ENCODE results near the gene SUSD3. TPM values are rescaled to one million over a fixed set of nuclear protein-coding genes. Genes with fewer than 3 reads are reported as not detected.

SUSD3 gene
- total and polyA plus RNA-seq, 10 of the 15 experiments (the other 5 are each of a cell fraction or from before 2014, with no cell fraction given) = 2.5 to 92.0 (median 31.1) TPM

- intact Hi-C loops (cut with micrococcal nuclease; ENCODE audit: unreplicated experiment) = no loop called here
- H3K27me3 ChIP-seq (replicated peaks in 1 of 2; ENCODE audit: control insufficient read depth in 2 of 2, insufficient read depth in 2 of 2, low read length in 1 of 2) = no peaks in the 10 kb centered on the region
- H3K9me3 ChIP-seq (replicated peaks; ENCODE audit: control insufficient read depth, insufficient read depth, low read length) = no peaks in the 10 kb centered on the region
- POLR2A ChIA-PET = no interaction called here
- H4K20me1 ChIP-seq (ENCODE audit: control insufficient read depth, insufficient read depth) = no peaks in the 10 kb centered on the region
- H3K4me3 ChIP-seq = no peak overlapping the region
- no peak overlapping the region for H3K9ac ChIP-seq (ENCODE audit: control insufficient read depth, insufficient read depth, low read length)
- FAIRE-seq = no peak
- ATAC-seq = no peak
- no peaks in the 10 kb centered on the region for H3K4me1 ChIP-seq (ENCODE audit: control insufficient read depth, insufficient read depth, low read length)
- H2AFZ ChIP-seq (ENCODE audit: control insufficient read depth, low read depth, low read length) = no peak overlapping the region
- SMC1A ChIA-PET (ENCODE audit: uncharacterized antibody, unreplicated experiment) = interaction anchor here (1.0 kb wide), 1 partner anchor 77 kb away, joined by 3 read pairs; no protein-coding TSS in a partner anchor
- in situ Hi-C loops (cut with MboI) = no loop called here
- H3K27ac ChIP-seq (ENCODE audit: control insufficient read depth, insufficient read depth) = no peak overlapping the region
- RAD21 ChIA-PET (ENCODE audit: unreplicated experiment) = no interaction called here
- H3K36me3 ChIP-seq (ENCODE audit: control insufficient read depth in 2 of 2, insufficient read depth in 2 of 2, low read length in 1 of 2) = peaks cover 11 to 30% of the 10 kb centered on the region in 2 experiments; a peak in 3 of 4 replicates
- H3K4me2 ChIP-seq (ENCODE audit: control insufficient read depth, insufficient read depth) = no peak overlapping the region
- no peak for TF ChIP-seq IRF4 (IDR thresholded peaks at IDR 0.05; ENCODE audit: low read depth, low read length)
- no peak for TF ChIP-seq EED (IDR thresholded peaks at IDR 0.05; ENCODE audit: low read depth)
- no peak for TF ChIP-seq CHD4 (IDR thresholded peaks at IDR 0.05)
- no peak for TF ChIP-seq RAD21 (IDR thresholded peaks at IDR 0.05; ENCODE audit: insufficient read depth, low read depth, low read length)
- TF ChIP-seq NFYB (IDR thresholded peaks at IDR 0.05; ENCODE audit: insufficient read depth, low read depth, low read length) = no peak
- TF ChIP-seq MYB (IDR thresholded peaks at IDR 0.05; ENCODE audit: borderline replicate concordance, low read depth, low read length) = no peak
- TF ChIP-seq E2F4 (IDR thresholded peaks at IDR 0.05; ENCODE audit: low read depth, low read length) = no peak
- TF ChIP-seq LARP7 (IDR thresholded peaks at IDR 0.05) = no peak
- no peak for TF ChIP-seq EZH2 (IDR thresholded peaks at IDR 0.05; ENCODE audit: borderline replicate concordance, control insufficient read depth, low read depth, low read length)
- TF ChIP-seq CEBPZ (IDR thresholded peaks at IDR 0.05; ENCODE audit: low read depth, low read length) = no peak
- no peak for TF ChIP-seq FOXK2 (IDR thresholded peaks at IDR 0.05)
- no peak for TF ChIP-seq TCF7 (IDR thresholded peaks at IDR 0.05; ENCODE audit: borderline replicate concordance)
- TF ChIP-seq KAT2A (conservative IDR thresholded peaks at IDR 0.05; ENCODE audit: control insufficient read depth, low read depth, low read length) = no peak
- no peak for TF ChIP-seq EGR1 (IDR thresholded peaks at IDR 0.05; ENCODE audit: borderline replicate concordance in 1 of 2, low read depth in 2 of 2, low read length in 2 of 2)
- no peak for TF ChIP-seq ZNF622 (IDR thresholded peaks at IDR 0.05)
- TF ChIP-seq ZNF274 (IDR thresholded peaks at IDR 0.05; ENCODE audit: insufficient read depth, insufficient read length) = no peak
- no peaks in the 10 kb centered on the region for H3K79me2 ChIP-seq (ENCODE audit: control insufficient read depth, insufficient read depth, low read length)
- DNase-seq (ENCODE audit: low read depth, low spot score) = no peak
- 92% methylated on average over 21 of the region's 21 CpGs for WGBS (ENCODE audit: insufficient coverage, insufficient replicate concordance, low lambda C conversion rate, missing lambda C conversion rate)
- BruUV-seq (replicated peaks) = no TSS peak
- CTCF ChIA-PET = interaction anchor here (0.7 to 1.1 kb wide), 3 partner anchors 22 to 173 kb away, joined by 3 to 4 read pairs (median 4); no protein-coding TSS in a partner anchor
Measured at GRCh38 chr9:93009337-93010015, 49.0 kb upstream of the SUSD3 start.
